Islet precursor cell (in vitro differentiated cells): ENCODE measurements around the gene NMNAT3.

ENCODE experiments used
- DNase-seq: peaks from one replicate; pipeline ENCODE4 v3.0.0-alpha.2; 2018

The NMNAT3 gene

DNA sequence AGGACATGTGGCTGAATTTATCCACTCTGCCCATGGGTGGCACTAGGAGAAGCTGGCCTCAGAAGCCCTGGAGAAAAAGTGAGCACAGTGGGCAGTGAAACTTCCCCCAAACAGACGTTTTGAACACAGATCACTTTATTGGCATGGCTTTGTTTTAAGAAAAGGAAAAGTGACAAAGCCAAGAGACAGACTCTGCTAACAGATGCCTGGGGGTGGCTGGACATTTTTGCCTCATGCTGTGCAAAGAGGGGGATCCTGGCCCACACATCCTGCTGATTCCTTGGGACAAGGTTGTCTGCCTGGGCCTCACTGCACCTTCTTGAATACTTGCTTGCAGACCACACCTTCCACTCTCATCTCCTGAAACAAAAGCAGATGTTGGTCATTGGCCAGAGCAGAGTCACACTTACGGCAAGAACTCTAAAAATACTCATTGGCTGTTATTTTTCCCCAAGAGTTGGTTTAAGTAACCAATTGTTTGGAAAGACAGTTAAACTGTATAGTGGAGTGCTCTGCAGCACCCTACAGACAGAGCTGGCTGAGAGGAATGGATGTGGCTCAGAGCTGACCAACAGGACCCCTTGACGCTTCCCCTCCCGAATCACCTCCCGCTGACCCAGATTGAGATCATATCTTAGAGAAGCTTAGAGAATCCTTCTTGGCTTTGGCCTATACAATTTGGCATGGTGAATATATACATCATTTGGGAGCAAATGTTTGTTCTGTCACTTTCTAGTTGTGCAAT lies 160.3 kb downstream of the NMNAT3 start:
- DNase-seq = no peak

DNA sequence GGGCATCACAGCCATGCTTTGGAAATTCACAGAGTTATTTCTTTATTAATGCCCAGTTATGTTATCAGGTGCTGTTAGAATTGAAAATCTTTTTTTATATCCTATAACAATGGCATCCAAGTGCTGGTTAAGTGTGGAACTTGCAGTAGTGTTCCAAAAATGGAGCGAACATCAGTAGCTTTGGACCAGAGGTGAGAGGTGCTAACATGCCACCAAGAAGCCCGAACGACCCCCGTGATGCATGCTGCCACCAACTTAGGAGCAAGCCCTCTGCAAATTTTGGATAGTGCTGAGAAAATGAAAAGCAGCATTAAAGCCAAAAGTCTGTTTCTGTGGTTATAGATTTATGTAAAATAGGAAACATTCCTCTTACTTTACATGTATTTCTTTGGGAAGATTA lies 163.0 kb downstream of the NMNAT3 start:
- DNase-seq = no peak
